Smooth muscle cell (in vitro differentiated cells): ENCODE data around the gene RAC3. TPM values are rescaled to one million over a fixed set of nuclear protein-coding genes. Genes with fewer than 3 reads are reported as not detected.

ENCODE experiments used
- DNase-seq: peaks from one replicate; lab custom pipeline; 2025; ENCODE audit not compliant: unreplicated experiment; lab: John Stamatoyannopoulos, UW
- H2AFZ ChIP-seq: fragments of 200-600 bp; sonication (generic); 2 replicates; pipeline ENCODE4 v1.6.0; 2016; ENCODE audit warnings: antibody characterized with exemption, low read depth, mild to moderate bottlenecking
- H3F3A ChIP-seq: fragments of 200-600 bp; sonication (generic); 2 replicates; pipeline ENCODE4 v1.6.0; 2017; ENCODE audit warnings: antibody characterized with exemption, low read depth
- H3K27ac ChIP-seq: fragments of 200-600 bp; sonication (generic); 2 replicates; pipeline ENCODE4 v1.5.1; 2016; ENCODE audit warnings: low read depth, mild to moderate bottlenecking
- H3K27me3 ChIP-seq: fragments of 200-600 bp; sonication (generic); 2 replicates; pipeline ENCODE4 v1.6.1; 2016; ENCODE audit warnings: low read depth, mild to moderate bottlenecking
- H3K36me3 ChIP-seq: fragments of 200-600 bp; sonication (generic); 2 replicates; pipeline ENCODE4 v1.5.1; 2016; ENCODE audit warnings: low read depth
- H3K4me1 ChIP-seq: fragments of 200-600 bp; sonication (generic); 2 replicates; pipeline ENCODE4 v1.5.1; 2016; ENCODE audit warnings: low read depth
- H3K4me2 ChIP-seq: fragments of 200-600 bp; sonication (generic); 2 replicates; pipeline ENCODE4 v1.6.0; 2016; ENCODE audit warnings: mild to moderate bottlenecking
- H3K4me3 ChIP-seq: fragments of 200-600 bp; sonication (generic); 2 replicates; pipeline ENCODE4 v1.5.1; 2016; ENCODE audit warnings: mild to moderate bottlenecking
- H3K79me2 ChIP-seq: fragments of 200-600 bp; sonication (generic); 2 replicates; pipeline ENCODE4 v1.6.0; 2016; ENCODE audit warnings: low read depth, mild to moderate bottlenecking
- H3K9ac ChIP-seq: fragments of 200-600 bp; sonication (generic); 2 replicates; pipeline ENCODE4 v1.6.0; 2016; ENCODE audit warnings: low read depth
- H3K9me3 ChIP-seq: fragments of 200-600 bp; sonication (generic); replicated peaks from 2 replicates; pipeline ENCODE4 v1.5.1; 2016; ENCODE audit warnings: low read depth
- H4K20me1 ChIP-seq: fragments of 200-600 bp; sonication (generic); 2 replicates; pipeline ENCODE4 v1.6.0; 2016; ENCODE audit warnings: low read depth
- CTCF ChIP-seq: fragments of 200-600 bp; sonication (generic); IDR thresholded peaks from 2 replicates; pipeline ENCODE4 v1.5.1; 2017; ENCODE audit warnings: borderline replicate concordance, mild to moderate bottlenecking, antibody characterized with exemption; ENCODE audit not compliant: insufficient read depth, poor library complexity, severe bottlenecking
- WGBS: methylation state at CpG from one replicate; pipeline ENCODE4 v1.1.7; 2016; ENCODE audit warnings: low lambda C conversion rate; 5-methylcytosine and 5-hydroxymethylcytosine counted together
- polyA plus RNA-seq: library from polyadenylated mRNA; unstranded; fragments of >200 nt; fragmentation: Nextera tagmentation; extraction: Ambion mirVana; gene quantifications from 2 replicates; pipeline ENCODE4 v1.2.1, GENCODE V29; 2016
- total RNA-seq: library from RNA; depleted of rRNA; stranded (reverse); fragments of >200 nt; gene quantifications from 2 replicates; pipeline ENCODE4 v1.2.3, GENCODE V29; 2014

Gene RAC3
- total and polyA plus RNA-seq, 2 experiments from 2014 or later: 15.3 to 33.0 TPM

GRCh38 chr17:81984773-81985410 is 46.6 kb upstream of the RAC3 start:
- Histone ChIP-seq H3F3A (no peaks in the 10 kb centered on the region), H3K36me3 (no peaks in the 10 kb centered on the region), H3K4me3 (no peak overlapping the region), H3K9me3 (no peaks in the 10 kb centered on the region), H3K27ac (no peak overlapping the region), H4K20me1 (peaks cover 18% of the 10 kb centered on the region), H3K4me1 (no peaks in the 10 kb centered on the region), H3K79me2 (peaks cover under 1% of the 10 kb centered on the region), H3K4me2 (no peak overlapping the region), H2AFZ (no peak overlapping the region), H3K27me3 (no peaks in the 10 kb centered on the region), H3K9ac (no peak overlapping the region)
- WGBS: 98% methylated on average over 12 of the region's 21 CpGs
- no peak for TF ChIP-seq CTCF
- DNase-seq: no peak

DNA sequence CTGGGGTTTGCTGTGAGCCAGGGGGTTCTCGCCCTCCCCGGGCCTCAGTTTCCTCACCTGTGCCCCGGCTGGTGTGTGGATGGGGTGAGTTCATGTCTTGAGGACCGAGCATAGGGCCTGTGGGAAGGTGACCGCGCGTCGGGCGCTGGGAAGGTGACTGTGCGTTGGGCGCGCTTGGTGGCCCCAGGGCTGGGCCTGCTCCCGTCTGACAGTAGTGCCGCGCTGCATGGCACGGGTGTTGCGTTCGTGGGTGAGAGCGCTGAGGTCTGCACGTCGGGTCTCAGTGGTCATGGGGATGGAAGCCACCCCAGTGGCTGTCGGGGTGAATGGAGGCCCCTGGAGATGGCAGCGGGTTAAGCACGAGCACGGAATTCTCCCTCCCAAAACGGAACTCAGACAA is 44.9 kb upstream of the RAC3 start:
- no peak overlapping the region for H3K9ac ChIP-seq
- no peak overlapping the region for H3K4me3 ChIP-seq
- peaks cover 22% of the 10 kb centered on the region for H4K20me1 ChIP-seq
- H2AFZ ChIP-seq: no peak overlapping the region
- WGBS: 97% methylated on average over 26 of the region's 26 CpGs
- no peak for DNase-seq
- no peaks in the 10 kb centered on the region for H3K9me3 ChIP-seq
- no peak for TF ChIP-seq CTCF
- no peaks in the 10 kb centered on the region for H3K27me3 ChIP-seq
- no peaks in the 10 kb centered on the region for H3F3A ChIP-seq
- peaks cover 3% of the 10 kb centered on the region for H3K79me2 ChIP-seq
- H3K4me1 ChIP-seq: peaks cover 2% of the 10 kb centered on the region
- H3K27ac ChIP-seq: no peak overlapping the region
- H3K4me2 ChIP-seq: no peak overlapping the region
- H3K36me3 ChIP-seq: no peaks in the 10 kb centered on the region

GRCh38 chr17:81987161-81987770 is 44.2 kb upstream of the RAC3 start:
- Histone ChIP-seq H3K4me3 (no peak overlapping the region), H3K9ac (no peak overlapping the region), H3K4me2 (no peak overlapping the region), H3K9me3 (no peaks in the 10 kb centered on the region), H3K27ac (no peak overlapping the region), H3K36me3 (no peaks in the 10 kb centered on the region), H3K4me1 (peaks cover 9% of the 10 kb centered on the region), H3F3A (no peaks in the 10 kb centered on the region), H3K27me3 (no peaks in the 10 kb centered on the region), H4K20me1 (peaks cover 20% of the 10 kb centered on the region), H3K79me2 (peaks cover 3% of the 10 kb centered on the region), H2AFZ (no peak overlapping the region)
- WGBS: 94% methylated on average over 26 of the region's 26 CpGs
- no peak for DNase-seq
- no peak for TF ChIP-seq CTCF
